ENCODE measurements around the gene DRG2.

DRG2 gene

DNA sequence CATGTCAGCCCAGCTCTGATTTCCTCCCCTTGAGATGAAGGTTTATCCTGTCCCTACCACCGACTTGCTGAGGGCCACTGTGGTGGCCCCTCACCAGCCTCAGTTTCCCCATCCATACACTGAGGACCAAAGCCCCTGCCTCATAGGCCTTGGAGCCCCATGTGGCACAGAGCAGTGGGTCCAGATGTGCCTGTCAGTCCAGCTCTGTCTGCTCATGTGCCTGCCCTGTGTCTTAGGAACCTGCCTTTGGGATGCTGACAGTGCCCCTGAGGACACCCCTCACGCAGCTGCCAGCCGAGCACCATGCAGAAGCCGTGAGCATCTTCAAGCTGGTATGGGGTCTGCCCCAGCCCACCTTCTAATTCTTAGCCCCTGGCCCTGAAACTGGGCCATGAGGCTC lies 56.5 kb downstream of the DRG2 start:
- H3K27me3 ChIP-seq (ENCODE audit: insufficient read depth, poor library complexity, severe bottlenecking), result no peaks in the 10 kb centered on the region
- TF ChIP-seq POLR2AphosphoS5 (IDR thresholded peaks at IDR 0.05; ENCODE audit: low read depth), result no peak
- TF ChIP-seq GABPA (IDR thresholded peaks at IDR 0.05; ENCODE audit: low read depth), result no peak
- TF ChIP-seq, protein P1, sequence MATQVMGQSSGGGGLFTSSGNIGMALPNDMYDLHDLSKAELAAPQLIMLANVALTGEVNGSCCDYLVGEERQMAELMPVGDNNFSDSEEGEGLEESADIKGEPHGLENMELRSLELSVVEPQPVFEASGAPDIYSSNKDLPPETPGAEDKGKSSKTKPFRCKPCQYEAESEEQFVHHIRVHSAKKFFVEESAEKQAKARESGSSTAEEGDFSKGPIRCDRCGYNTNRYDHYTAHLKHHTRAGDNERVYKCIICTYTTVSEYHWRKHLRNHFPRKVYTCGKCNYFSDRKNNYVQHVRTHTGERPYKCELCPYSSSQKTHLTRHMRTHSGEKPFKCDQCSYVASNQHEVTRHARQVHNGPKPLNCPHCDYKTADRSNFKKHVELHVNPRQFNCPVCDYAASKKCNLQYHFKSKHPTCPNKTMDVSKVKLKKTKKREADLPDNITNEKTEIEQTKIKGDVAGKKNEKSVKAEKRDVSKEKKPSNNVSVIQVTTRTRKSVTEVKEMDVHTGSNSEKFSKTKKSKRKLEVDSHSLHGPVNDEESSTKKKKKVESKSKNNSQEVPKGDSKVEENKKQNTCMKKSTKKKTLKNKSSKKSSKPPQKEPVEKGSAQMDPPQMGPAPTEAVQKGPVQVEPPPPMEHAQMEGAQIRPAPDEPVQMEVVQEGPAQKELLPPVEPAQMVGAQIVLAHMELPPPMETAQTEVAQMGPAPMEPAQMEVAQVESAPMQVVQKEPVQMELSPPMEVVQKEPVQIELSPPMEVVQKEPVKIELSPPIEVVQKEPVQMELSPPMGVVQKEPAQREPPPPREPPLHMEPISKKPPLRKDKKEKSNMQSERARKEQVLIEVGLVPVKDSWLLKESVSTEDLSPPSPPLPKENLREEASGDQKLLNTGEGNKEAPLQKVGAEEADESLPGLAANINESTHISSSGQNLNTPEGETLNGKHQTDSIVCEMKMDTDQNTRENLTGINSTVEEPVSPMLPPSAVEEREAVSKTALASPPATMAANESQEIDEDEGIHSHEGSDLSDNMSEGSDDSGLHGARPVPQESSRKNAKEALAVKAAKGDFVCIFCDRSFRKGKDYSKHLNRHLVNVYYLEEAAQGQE (IDR thresholded peaks at IDR 0.05; ENCODE audit: insufficient replicate concordance, low read depth), result no peak
- no peak for TF ChIP-seq SPI1 (IDR thresholded peaks at IDR 0.05; ENCODE audit: borderline replicate concordance, low read depth)
- TF ChIP-seq, protein P2, sequence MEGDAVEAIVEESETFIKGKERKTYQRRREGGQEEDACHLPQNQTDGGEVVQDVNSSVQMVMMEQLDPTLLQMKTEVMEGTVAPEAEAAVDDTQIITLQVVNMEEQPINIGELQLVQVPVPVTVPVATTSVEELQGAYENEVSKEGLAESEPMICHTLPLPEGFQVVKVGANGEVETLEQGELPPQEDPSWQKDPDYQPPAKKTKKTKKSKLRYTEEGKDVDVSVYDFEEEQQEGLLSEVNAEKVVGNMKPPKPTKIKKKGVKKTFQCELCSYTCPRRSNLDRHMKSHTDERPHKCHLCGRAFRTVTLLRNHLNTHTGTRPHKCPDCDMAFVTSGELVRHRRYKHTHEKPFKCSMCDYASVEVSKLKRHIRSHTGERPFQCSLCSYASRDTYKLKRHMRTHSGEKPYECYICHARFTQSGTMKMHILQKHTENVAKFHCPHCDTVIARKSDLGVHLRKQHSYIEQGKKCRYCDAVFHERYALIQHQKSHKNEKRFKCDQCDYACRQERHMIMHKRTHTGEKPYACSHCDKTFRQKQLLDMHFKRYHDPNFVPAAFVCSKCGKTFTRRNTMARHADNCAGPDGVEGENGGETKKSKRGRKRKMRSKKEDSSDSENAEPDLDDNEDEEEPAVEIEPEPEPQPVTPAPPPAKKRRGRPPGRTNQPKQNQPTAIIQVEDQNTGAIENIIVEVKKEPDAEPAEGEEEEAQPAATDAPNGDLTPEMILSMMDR (IDR thresholded peaks at IDR 0.05; ENCODE audit: insufficient read depth, low read length), result no peak
- DNase-seq (ENCODE audit: low read depth in 1 of 2, low spot score in 1 of 2), result no peak
- no peak overlapping the region for H3K4me3 ChIP-seq (replicated peaks; ENCODE audit: insufficient read depth, low read length)
- H3K27ac ChIP-seq (replicated peaks), result no peak overlapping the region

DNA sequence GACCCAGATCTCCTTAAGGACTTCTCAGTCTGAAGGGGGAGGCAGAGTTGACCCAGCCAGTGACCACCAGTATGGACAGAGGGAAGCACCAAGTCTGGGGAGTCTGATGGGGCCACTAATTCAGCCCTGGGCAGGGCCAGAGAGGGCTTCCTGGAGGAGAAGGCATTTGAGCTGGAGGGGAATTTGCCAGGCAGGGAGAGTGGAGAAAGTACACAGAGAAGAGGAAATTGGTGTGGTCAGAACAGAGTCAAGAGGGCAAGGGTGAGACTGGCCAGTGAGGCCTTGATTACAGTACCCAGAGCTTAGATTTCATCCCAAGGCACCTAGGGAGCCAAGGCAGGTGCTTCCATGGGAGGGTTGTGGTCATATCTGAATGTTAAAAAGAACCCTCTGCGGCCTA lies 57.1 kb downstream of the DRG2 start:
- Histone ChIP-seq H3K27me3 (ENCODE audit: insufficient read depth, poor library complexity, severe bottlenecking) (no peaks in the 10 kb centered on the region), H3K27ac (replicated peaks) (no peak overlapping the region), H3K4me3 (replicated peaks; ENCODE audit: insufficient read depth, low read length) (no peak overlapping the region)
- TF ChIP-seq SPI1 (IDR thresholded peaks at IDR 0.05; ENCODE audit: borderline replicate concordance, low read depth) (no peak), POLR2AphosphoS5 (IDR thresholded peaks at IDR 0.05; ENCODE audit: low read depth) (no peak), GABPA (IDR thresholded peaks at IDR 0.05; ENCODE audit: low read depth) (no peak)
- TF ChIP-seq, protein P2 (IDR thresholded peaks at IDR 0.05; ENCODE audit: insufficient read depth, low read length), result no peak
- TF ChIP-seq, protein P1 (IDR thresholded peaks at IDR 0.05; ENCODE audit: insufficient replicate concordance, low read depth), result no peak
- DNase-seq (ENCODE audit: low read depth in 1 of 2, low spot score in 1 of 2), result no peak

DNA sequence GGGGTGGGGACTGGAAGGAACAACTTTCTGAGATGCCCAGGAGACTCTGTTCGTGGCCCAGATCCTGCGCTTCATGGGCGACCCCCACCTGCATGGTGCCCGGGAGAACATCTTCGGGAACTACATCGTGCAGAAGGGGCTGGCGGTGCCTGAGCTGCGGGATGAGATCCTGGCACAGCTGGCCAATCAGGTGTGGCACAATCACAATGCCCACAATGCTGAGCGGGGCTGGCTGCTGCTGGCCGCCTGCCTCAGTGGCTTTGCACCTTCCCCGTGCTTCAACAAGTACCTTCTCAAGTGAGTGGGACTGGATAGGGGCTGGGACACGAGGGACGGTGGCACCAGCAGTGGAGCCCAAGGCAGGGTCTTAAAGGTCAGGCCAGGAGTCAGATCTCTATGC lies 58.1 kb downstream of the DRG2 start:
- TF ChIP-seq POLR2AphosphoS5 (IDR thresholded peaks at IDR 0.05; ENCODE audit: low read depth) (no peak), SPI1 (IDR thresholded peaks at IDR 0.05; ENCODE audit: borderline replicate concordance, low read depth) (no peak), GABPA (IDR thresholded peaks at IDR 0.05; ENCODE audit: low read depth) (no peak)
- TF ChIP-seq, protein P1 (IDR thresholded peaks at IDR 0.05; ENCODE audit: insufficient replicate concordance, low read depth), result no peak
- TF ChIP-seq, protein P2 (IDR thresholded peaks at IDR 0.05; ENCODE audit: insufficient read depth, low read length), result no peak
- no peak overlapping the region for H3K4me3 ChIP-seq (replicated peaks; ENCODE audit: insufficient read depth, low read length)
- no peak for DNase-seq (ENCODE audit: low read depth in 1 of 2, low spot score in 1 of 2)
- no peak overlapping the region for H3K27ac ChIP-seq (replicated peaks)
- no peaks in the 10 kb centered on the region for H3K27me3 ChIP-seq (ENCODE audit: insufficient read depth, poor library complexity, severe bottlenecking)

Measured in HL-60 (cell line).